GM23248 (cell line): ENCODE results near the gene PKD2L2.

Source experiments
- EZH2 ChIP-seq: fragments of 200-600 bp; sonication (generic); IDR thresholded peaks from 2 replicates; pipeline ENCODE4 v1.6.1; 2018; ENCODE audit warnings: antibody characterized with exemption, mild to moderate bottlenecking; ENCODE audit not compliant: insufficient read depth, poor library complexity, severe bottlenecking
- EZH2phosphoT487 ChIP-seq: fragments of 200-600 bp; sonication (generic); IDR thresholded peaks from 2 replicates; pipeline ENCODE4 v1.6.1; 2018; ENCODE audit warnings: antibody characterized with exemption, moderate library complexity, mild to moderate bottlenecking, low read depth; ENCODE audit not compliant: insufficient read depth

DNA sequence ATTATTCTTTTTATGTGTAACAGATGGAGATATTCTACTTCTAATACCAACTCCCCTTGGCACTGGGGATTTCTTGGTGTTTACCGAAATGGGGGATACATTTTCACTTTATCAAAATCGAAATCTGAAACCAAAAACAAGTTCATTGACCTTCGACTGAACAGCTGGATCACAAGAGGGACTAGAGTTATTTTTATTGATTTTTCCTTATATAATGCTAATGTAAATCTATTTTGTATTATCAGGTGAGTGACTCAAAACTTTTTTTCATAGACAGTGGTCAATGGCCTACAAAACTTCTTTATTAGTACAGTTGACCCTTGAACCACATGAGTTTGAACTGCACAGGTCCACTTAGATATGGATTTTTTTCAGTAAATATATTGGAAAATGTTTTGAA, 10.2 kb downstream of the PKD2L2 start:
- TF ChIP-seq EZH2 = no peak
- no peak for TF ChIP-seq EZH2phosphoT487
